NCI-H1436 (cell line): ENCODE data around the gene MED19.
A peak's percentile ranks its signal among the peaks of the same experiment; 100 is the strongest.
"Not testable (repeated sequence)": the region's sequence is repeated elsewhere in the genome, so short reads cannot be mapped to it uniquely, and the experiment has no call there.

Source experiments
- DNase-seq: peaks from one replicate; lab custom pipeline; 2025; lab: John Stamatoyannopoulos, UW

Gene MED19

DNA sequence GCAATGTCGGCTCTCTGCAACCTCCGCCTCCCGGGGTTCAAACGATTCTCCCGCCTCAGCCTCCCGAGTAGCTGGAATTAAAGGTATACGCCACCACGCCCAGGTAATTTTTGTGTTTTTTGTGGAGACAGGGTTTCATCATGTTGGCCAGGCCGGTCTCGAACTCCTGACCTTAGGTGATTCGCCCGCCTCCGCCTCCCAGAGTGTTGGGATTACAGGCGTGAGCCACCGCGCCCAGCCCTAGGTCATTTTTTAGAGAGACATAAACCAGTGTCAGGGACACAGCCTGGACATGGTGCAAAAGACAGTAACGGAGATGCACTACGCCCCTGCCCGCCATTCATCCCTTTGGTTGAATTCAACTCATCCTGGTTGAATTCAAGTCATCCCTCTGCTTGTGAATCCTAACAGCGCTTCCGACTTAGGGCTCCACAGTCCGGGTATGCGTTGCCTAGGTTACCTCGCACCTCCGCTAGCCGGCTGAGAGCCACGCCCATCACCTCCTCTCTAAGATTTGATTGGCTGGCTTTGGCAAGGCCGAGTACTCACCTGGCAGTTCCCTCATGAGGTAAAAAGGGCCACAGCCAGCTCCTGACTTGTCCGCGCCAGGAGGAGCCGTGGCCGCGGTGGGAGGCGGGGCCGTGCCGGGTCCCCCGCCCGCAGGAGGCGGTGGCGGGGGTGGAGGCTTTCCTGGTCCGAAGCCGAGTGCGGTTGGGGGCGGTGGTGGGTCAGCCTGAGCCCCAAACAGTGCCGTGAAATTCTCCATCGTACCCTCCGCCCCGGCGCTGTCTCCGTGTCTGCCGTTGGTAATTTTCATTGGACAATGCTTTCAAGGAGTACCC lies at the start of gene MED19:
Gene MED19, minus strand, starts transcription at position 802 of the 842 bp plus-strand sequence. Its CDS starts 36 bp downstream, at position 766.
- DNase-seq = peak; percentile 85

DNA sequence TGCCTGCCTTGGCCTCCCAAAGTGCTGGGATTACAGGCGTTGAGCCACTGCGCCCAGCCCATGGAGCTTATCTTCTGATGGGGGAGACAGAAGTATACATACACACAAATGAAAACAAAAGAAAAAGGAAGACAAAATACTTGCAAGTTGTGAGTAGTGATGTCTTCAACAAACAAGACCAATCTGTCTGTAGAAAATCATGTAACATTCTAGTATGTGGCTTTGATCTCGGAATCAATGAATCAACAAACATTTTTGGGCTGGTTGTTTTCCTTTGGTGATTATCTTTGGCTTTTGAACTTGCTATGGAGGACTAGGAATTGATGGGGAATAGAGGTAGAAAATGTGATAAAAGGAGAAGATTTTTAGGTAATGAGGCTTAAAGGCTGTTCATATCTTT lies 46.2 kb upstream of the MED19 start:
- no peak for DNase-seq

GRCh38 chr11:57752954-57753353 lies 40.9 kb upstream of the MED19 start:
- DNase-seq = no peak

GRCh38 chr11:57751676-57752253 lies 39.8 kb upstream of the MED19 start, which contains the start of gene BTBD18:
TSS of gene BTBD18 (minus strand) at chr11:57751819. CDS start at chr11:57751188, 631 bp downstream.
- no peak for DNase-seq

- no peak for DNase-seq
Observed at GRCh38 chr11:57751176-57751575, 39.2 kb upstream of the MED19 start.

DNA sequence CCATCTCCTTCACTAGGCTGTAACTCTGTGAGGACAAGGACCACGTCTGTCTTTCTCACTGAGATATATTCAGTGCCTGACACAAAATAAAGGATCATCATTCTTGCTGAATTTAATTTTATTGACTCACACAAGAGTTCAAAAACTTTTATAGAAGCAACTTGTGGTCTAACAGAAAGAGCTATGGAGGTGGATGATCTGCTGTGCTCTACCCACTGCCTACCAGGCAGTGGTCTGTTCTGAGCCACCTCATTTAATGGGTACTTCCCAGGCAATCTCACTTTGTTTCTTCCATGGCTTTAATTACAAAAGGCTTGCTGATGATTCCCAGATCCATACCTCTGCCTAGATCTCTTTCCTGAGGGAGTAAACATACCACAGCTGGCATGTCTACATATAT lies 34.9 kb upstream of the MED19 start:
- no peak for DNase-seq

- no peak for DNase-seq
Observed at GRCh38 chr11:57745206-57745605, 33.2 kb upstream of the MED19 start.

GRCh38 chr11:57744357-57744756 lies 32.3 kb upstream of the MED19 start:
- no peak for DNase-seq

- DNase-seq = no peak
Observed at GRCh38 chr11:57742087-57742452, 30.1 kb upstream of the MED19 start.

- DNase-seq = peak; percentile 96
Observed at GRCh38 chr11:57741132-57742086, 29.4 kb upstream of the MED19 start, which contains the start of gene SELENOH. TSS of gene SELENOH (plus strand) at chr11:57741491. CDS start at chr11:57741596, 105 bp downstream.

GRCh38 chr11:57735619-57736298 lies 23.7 kb upstream of the MED19 start:
- DNase-seq = no peak

GRCh38 chr11:57732661-57733060 lies 20.6 kb upstream of the MED19 start:
- no peak for DNase-seq

GRCh38 chr11:57729479-57729878 lies 17.5 kb upstream of the MED19 start:
- no peak for DNase-seq

GRCh38 chr11:57728829-57729228 lies 16.8 kb upstream of the MED19 start:
- DNase-seq = no peak

GRCh38 chr11:57727185-57727584 lies 15.2 kb upstream of the MED19 start:
- DNase-seq = no peak

DNA sequence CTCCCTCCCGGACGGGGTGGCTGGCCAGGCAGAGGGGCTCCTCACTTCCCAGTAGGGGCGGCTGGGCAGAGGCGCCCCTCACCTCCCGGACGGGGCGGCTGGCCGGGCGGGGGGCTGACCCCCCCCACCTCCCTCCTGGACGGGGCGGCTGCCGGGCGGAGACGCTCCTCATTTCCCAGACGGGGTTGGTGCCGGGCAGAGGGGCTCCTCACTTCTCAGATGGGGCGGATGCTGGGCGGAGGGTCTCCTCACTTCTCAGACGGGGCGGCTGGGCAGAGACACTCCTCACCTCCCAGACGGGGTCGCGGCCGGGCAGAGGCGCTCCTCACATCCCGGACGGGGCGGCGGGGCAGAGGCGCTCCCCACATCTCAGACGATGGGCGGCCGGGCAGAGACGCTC lies 4.7 kb upstream of the MED19 start:
- DNase-seq = not testable (repeated sequence)

DNA sequence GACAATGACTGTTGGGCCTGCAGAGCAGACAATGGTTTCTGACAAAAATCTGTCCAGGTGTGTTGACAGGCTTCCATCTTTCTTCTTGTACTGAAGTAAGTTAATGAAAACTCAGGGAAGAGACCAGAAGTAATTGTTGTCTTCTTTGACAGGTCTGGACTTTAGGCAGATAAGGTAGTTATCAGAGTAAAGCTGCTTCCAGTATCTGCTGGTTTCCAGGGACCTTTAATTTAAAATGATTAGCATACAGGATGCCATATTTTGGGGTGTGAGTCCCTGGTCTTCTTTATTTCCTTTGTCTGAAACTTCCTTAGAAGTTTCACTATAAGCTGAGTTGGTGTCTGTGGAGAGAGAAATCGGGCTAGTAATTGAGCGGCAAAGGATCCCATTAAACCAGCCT lies 1.8 kb upstream of the MED19 start:
- DNase-seq = no peak

DNA sequence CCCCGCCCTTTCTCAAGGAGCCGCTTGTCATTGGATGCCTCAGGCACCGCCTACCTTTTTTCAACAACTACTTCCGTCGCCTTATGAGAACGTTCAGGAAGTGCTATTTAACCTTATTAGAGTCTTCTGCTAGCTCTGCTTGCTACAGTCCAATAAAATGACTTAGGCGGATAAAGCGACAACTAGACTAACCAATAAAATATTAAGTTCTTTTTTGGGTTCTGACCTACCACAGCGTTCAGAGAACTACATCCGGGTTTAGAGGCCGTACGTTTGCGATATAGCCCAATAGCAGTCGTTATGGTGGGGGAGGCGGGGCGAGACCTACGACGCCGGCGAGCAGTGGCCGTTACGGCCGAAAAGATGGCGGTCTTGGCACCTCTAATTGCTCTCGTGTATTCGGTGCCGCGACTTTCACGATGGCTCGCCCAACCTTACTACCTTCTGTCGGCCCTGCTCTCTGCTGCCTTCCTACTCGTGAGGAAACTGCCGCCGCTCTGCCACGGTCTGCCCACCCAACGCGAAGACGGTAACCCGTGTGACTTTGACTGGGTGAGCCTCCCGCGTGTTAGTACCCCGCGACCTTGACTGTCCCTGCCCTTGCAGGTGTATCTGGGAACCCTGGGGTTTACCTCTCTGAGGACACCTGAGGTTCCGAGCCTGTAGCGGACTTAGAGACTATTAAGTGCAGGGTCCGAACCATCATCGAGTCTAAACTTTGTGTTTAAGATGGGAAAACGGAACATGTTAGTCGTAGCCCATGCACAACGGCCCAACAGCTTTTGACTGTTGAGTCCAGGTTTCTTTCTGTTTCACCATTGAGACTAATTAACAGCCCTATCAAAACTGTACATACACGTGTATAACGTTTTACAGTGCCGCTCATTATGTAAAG lies 488 bp upstream of the MED19 start, which contains the start of gene TMX2:
Gene TMX2, plus strand, starts transcription at position 338 of the 895 bp plus-strand sequence. Its CDS starts 26 bp downstream, at position 364.
- peak; percentile 98 for DNase-seq

DNA sequence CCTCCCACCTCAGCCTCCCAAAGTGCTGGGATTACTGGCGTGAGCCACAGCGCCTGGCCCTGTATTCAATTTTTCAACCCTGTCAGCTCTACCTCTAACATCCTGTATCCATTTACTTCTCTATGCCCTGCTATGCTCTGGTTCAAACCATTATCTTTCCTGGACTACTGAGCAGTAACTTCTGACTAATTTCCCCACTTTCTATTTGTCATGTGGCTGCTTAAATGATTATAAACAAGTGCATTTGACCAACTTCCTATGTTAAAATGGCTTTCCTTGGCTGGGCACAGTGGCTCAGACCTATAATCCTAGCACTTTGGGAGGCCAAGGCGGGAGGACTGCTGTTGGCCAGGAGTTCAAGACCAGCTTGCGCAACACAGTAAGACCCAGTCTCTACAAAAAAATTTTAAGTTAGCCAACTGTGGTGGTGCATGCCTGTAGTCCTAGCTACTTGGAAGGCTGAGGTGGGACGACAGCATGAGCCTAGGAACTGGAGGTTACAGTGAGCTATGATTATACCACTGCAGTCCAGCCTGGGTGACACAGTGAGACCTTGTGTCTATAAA lies 2.1 kb downstream of the MED19 start:
- no peak for DNase-seq

DNA sequence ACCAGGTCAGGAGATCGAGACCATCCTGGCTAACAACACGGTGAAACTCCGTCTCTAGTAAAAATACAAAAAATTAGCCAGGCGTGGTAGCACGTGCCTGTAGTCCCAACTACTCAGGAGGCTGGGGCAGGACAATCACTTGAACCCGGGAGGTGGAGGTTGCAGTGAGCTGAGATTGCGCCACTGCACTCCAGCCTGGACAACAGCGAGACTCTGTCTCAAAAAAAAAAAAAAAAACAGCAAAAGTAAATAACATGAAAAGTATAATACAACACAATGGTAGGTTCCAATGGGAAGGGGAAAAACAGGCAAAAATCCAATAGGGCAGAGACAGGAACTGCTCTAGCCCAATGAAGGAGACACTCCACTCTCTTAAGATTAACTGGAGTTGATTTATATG lies 6.6 kb downstream of the MED19 start:
- not testable (repeated sequence) for DNase-seq
